Uterus (tissue), 2 donors: ENCODE measurements around the gene RNF214.

Experiments
- CTCF ChIP-seq, 4 experiments: fragments of 200-600 bp in 2 of 4; fragments of 450-650 bp in 2 of 4; sonication (generic) in 2 of 4; IDR thresholded peaks; one replicate each; pipeline ENCODE4 v1.5.1; 2016 to 2019; ENCODE audit warnings: antibody characterized with exemption in 4 of 4, mild to moderate bottlenecking in 2 of 4, moderate library complexity in 1 of 4
- POLR2A ChIP-seq, 2 donors: fragments of 450-650 bp; IDR thresholded peaks; one replicate each; pipeline ENCODE4 v1.6.1; 2016; ENCODE audit warnings: antibody characterized with exemption in 2 of 2, mild to moderate bottlenecking in 1 of 2, moderate library complexity in 1 of 2

GRCh38 chr11:117217141-117218084 is 15.1 kb upstream of the RNF214 start:
- TF ChIP-seq CTCF (IDR thresholded peaks at IDR 0.05) (no peak), POLR2A (IDR thresholded peaks at IDR 0.05) (no peak)
